ENCODE results near the gene ADAMTS13. TPM values are rescaled to one million over a fixed set of nuclear protein-coding genes. Genes with fewer than 3 reads are reported as not detected.

The ADAMTS13 gene
- total and polyA plus RNA-seq, 2 donors, result 1.8 to 3.7 TPM

- no peak overlapping the region for H3K4me3 ChIP-seq (ENCODE audit: low read depth, low read length)
- no peak for DNase-seq (ENCODE audit: extremely low spot score)
- H3K36me3 ChIP-seq (ENCODE audit: insufficient read depth), result no peaks in the 10 kb centered on the region
- no peak overlapping the region for H3K27ac ChIP-seq (ENCODE audit: low read depth)
- 54% methylated on average over 23 of the region's 23 CpGs for WGBS
- H3K4me1 ChIP-seq (ENCODE audit: insufficient read depth), result peaks cover 4% of the 10 kb centered on the region
Measured at GRCh38 chr9:133505901-133506652, 83.9 kb downstream of the ADAMTS13 start.

GRCh38 chr9:133506653-133507038 lies 84.5 kb downstream of the ADAMTS13 start:
- WGBS, result 71% methylated on average over 18 of the region's 18 CpGs
- Histone ChIP-seq H3K36me3 (ENCODE audit: insufficient read depth) (no peaks in the 10 kb centered on the region), H3K27ac (ENCODE audit: low read depth) (no peak overlapping the region), H3K4me3 (ENCODE audit: low read depth, low read length) (no peak overlapping the region), H3K4me1 (ENCODE audit: insufficient read depth) (peaks cover 4% of the 10 kb centered on the region)
- DNase-seq (ENCODE audit: extremely low spot score), result no peak

- no peak for DNase-seq (ENCODE audit: extremely low spot score)
- Histone ChIP-seq H3K27ac (ENCODE audit: low read depth) (no peak overlapping the region), H3K4me1 (ENCODE audit: insufficient read depth) (peaks cover 4% of the 10 kb centered on the region), H3K36me3 (ENCODE audit: insufficient read depth) (no peaks in the 10 kb centered on the region), H3K4me3 (ENCODE audit: low read depth, low read length) (no peak overlapping the region)
- 88% methylated on average over 24 of the region's 24 CpGs for WGBS
Measured at GRCh38 chr9:133507246-133507965, 85.2 kb downstream of the ADAMTS13 start.

GRCh38 chr9:133508046-133508445 lies 85.9 kb downstream of the ADAMTS13 start:
- WGBS, result 94% methylated on average over 8 of the region's 8 CpGs
- Histone ChIP-seq H3K4me3 (ENCODE audit: low read depth, low read length) (no peak overlapping the region), H3K36me3 (ENCODE audit: insufficient read depth) (no peaks in the 10 kb centered on the region), H3K27ac (ENCODE audit: low read depth) (no peak overlapping the region), H3K4me1 (ENCODE audit: insufficient read depth) (peaks cover 4% of the 10 kb centered on the region)
- DNase-seq (ENCODE audit: extremely low spot score), result no peak

Other genes starting within 250 kb of the ADAMTS13 start
- not detected for gene OBP2B, start 213.1 kb upstream of the ADAMTS13 start, total RNA-seq
- gene OBP2B, start 213.1 kb upstream of the ADAMTS13 start, polyA plus RNA-seq, result not detected
- gene ABO, start 147.2 kb upstream of the ADAMTS13 start, total RNA-seq, result 1.4 TPM
- gene ABO, start 147.2 kb upstream of the ADAMTS13 start, polyA plus RNA-seq, result 1.9 TPM
- 10.2 TPM for gene SURF6, start 86.2 kb upstream of the ADAMTS13 start, total RNA-seq
- 30.4 TPM for gene SURF6, start 86.2 kb upstream of the ADAMTS13 start, polyA plus RNA-seq
- gene MED22, start 74.2 kb upstream of the ADAMTS13 start, total RNA-seq, result 17.3 TPM
- gene MED22, start 74.2 kb upstream of the ADAMTS13 start, polyA plus RNA-seq, result 42.7 TPM
- gene RPL7A, start 74.1 kb upstream of the ADAMTS13 start, total RNA-seq, result 1,153 TPM
- gene RPL7A, start 74.1 kb upstream of the ADAMTS13 start, polyA plus RNA-seq, result 2,769 TPM
- 10.5 TPM for gene SURF1, start 65.9 kb upstream of the ADAMTS13 start, total RNA-seq
- gene SURF1, start 65.9 kb upstream of the ADAMTS13 start, polyA plus RNA-seq, result 77.9 TPM
- 7.0 TPM for gene SURF2, start 65.8 kb upstream of the ADAMTS13 start, total RNA-seq
- 30.3 TPM for gene SURF2, start 65.8 kb upstream of the ADAMTS13 start, polyA plus RNA-seq
- 152 TPM for gene SURF4, start 46.3 kb upstream of the ADAMTS13 start, total RNA-seq
- gene SURF4, start 46.3 kb upstream of the ADAMTS13 start, polyA plus RNA-seq, result 109 TPM
- 0.32 TPM for gene STKLD1, start 46.0 kb upstream of the ADAMTS13 start, total RNA-seq
- 1.1 TPM for gene STKLD1, start 46.0 kb upstream of the ADAMTS13 start, polyA plus RNA-seq
- 8.5 TPM for gene REXO4, start 4.4 kb upstream of the ADAMTS13 start, total RNA-seq
- gene REXO4, start 4.4 kb upstream of the ADAMTS13 start, polyA plus RNA-seq, result 21.5 TPM
- 5.9 TPM for gene CACFD1, start 37.6 kb downstream of the ADAMTS13 start, total RNA-seq
- 19.5 TPM for gene CACFD1, start 37.6 kb downstream of the ADAMTS13 start, polyA plus RNA-seq
- gene SLC2A6, start 56.7 kb downstream of the ADAMTS13 start, total RNA-seq, result 3.4 TPM
- 4.1 TPM for gene SLC2A6, start 56.7 kb downstream of the ADAMTS13 start, polyA plus RNA-seq
- 1.2 TPM for gene MYMK, start 102.6 kb downstream of the ADAMTS13 start, total RNA-seq
- not detected for gene MYMK, start 102.6 kb downstream of the ADAMTS13 start, polyA plus RNA-seq
- gene ADAMTSL2, start 112.3 kb downstream of the ADAMTS13 start, total RNA-seq, result 2.2 TPM
- gene ADAMTSL2, start 112.3 kb downstream of the ADAMTS13 start, polyA plus RNA-seq, result 8.9 TPM
- 0.26 TPM for gene FAM163B, start 187.0 kb downstream of the ADAMTS13 start, total RNA-seq
- 0.86 TPM for gene FAM163B, start 187.0 kb downstream of the ADAMTS13 start, polyA plus RNA-seq
- gene DBH, start 214.0 kb downstream of the ADAMTS13 start, total RNA-seq, result 0.79 TPM
- gene DBH, start 214.0 kb downstream of the ADAMTS13 start, polyA plus RNA-seq, result 0.98 TPM